ENCODE data around the gene TXK. TPM values are rescaled to one million over a fixed set of nuclear protein-coding genes. Genes with fewer than 3 reads are reported as not detected.
A peak's percentile ranks its signal among the peaks of the same experiment; 100 is the strongest.

Gene TXK
- total RNA-seq, 1 experiment from 2014 or later = 0.69 TPM

DNA sequence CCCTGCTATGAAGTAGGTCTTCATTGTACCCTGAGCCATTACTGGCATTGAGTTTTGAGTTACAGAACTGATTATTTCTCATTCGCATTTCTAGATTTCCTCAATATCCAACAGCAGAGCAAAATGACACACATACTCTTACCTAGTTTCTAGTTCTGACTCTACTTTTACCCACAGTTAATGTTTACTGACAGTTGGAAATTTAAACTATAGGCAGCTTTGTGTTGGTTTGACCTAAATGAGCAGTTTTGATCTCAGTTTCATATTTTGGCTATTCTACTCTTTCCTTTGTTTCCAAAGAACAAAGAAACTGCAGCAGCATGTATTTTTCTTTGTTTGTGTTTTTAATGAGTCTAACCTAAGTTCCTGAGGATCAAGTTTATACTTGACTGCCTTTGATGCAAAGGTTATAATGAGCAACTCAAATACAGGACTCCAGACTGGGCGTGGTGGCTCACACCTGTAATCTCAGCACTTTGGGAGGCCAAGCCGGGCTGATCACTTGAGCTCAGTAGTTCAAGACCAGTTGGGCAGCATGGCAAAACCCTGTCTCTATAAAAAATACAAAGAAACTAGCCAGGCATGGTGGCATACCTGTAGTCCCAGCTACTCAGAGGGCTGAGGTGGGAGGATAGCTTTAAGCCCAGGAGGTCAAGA, 30.4 kb downstream of the TXK start:
- DNase-seq (ENCODE audit: low read depth) = no peak

DNA sequence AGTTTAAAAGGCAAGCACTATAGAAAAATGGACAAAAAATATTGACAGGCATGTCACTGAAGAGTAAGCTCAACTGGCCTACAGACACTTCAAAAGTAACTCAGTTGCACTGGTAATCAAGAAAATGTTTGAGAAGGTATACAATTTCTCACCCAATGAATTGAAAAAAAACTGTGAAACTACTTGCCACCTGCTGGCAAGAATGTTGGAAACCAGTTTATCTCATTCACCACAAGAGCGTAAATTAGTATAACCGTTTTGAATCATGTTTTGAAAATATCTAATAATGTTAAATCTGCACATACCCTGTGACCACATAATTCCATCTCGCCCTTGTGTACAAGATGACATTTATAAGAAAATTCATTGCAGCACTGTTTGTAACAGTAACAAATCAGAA, 31.7 kb downstream of the TXK start:
- no peak for DNase-seq (ENCODE audit: low read depth)

DNA sequence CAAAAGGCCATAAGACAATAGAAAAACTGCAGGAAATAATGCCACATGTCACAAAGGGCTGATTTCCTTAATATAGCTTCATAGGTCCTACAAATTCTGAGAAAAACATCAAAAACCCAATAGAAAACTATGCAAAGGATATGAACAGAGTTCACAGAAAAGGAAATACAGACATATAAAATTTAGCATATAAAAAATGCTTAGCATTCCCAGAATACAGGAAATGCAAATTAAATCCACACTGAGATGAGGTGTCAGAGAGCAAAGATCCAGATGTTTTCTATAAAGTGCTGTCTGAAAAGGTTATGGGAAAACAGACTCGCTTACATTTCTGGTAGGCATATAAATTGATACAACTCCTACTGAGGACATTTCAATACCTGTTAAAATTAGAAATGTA, 33.8 kb downstream of the TXK start:
- DNase-seq (ENCODE audit: low read depth) = no peak

DNA sequence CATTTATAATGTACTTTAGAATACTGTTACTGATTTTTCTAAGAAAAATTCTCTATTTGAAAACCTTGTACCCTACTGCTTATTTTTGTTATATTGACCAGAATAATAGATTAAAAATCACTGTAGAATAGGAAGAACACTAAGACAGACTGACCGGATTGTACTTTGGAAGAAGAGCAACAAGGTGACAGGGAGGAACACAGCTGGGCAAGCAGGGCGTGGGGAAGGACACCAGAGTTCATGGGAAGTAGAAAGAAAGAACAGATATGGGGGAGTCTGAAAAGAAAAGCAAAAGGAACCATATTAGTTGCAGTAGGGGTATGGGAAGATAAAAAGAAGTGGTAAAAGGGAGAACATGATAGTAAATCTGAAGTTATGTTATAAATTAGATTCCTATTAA, 38.6 kb downstream of the TXK start:
- no peak for DNase-seq (ENCODE audit: low read depth)

GRCh38 chr4:48093991-48094416, 40.0 kb downstream of the TXK start:
- DNase-seq (ENCODE audit: low read depth) = peak; percentile 86

- no peak for DNase-seq (ENCODE audit: low read depth)
Observed at GRCh38 chr4:48090621-48091020, 43.4 kb downstream of the TXK start.

GRCh38 chr4:48085821-48086589, 48.0 kb downstream of the TXK start:
- no peak for DNase-seq (ENCODE audit: low read depth)

DNA sequence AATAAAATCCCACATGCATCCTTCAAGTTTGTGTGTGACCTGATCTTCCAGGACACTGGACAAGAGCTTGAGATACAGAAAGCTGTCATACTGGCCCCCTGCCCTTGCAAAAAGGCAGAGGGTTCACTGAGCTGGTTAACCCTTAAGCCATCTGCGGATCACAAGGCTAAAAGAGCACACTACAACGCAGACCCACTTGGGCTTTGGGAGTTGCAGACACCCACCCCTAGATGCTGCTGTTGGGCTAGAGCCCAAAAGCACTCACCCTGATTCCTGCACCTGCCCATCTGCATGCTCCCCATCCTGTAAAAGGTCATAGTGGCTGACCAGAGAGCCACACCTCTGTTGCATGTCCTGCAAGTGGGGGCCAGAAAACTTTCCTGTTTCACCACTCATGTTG, 51.1 kb downstream of the TXK start:
- no peak for DNase-seq (ENCODE audit: low read depth)

GRCh38 chr4:48081196-48081595, 52.9 kb downstream of the TXK start:
- DNase-seq (ENCODE audit: low read depth) = peak; percentile 43

DNA sequence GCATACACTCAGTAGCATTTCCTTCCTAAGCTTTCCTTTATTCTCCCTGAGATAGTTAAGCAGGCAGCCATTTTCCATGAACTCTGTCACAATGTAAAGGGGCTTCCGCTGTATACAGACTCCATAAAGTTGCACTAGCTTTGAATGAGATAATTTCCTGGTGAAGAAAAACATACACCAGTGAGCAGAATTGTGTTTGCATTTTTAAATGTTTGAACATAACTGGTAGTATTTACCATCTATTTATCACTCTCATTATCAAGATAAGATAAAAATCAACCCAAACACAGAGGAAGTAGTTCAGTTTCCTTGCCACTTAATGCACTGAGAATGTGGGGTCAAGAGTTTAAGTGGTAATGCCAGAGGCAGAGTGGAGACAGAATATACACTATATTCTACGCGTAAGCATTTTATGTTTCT, 54.1 kb downstream of the TXK start:
- peak; percentile 88 for DNase-seq (ENCODE audit: low read depth)

GRCh38 chr4:48078862-48079655, 55.0 kb downstream of the TXK start:
- peak; percentile 48 for DNase-seq (ENCODE audit: low read depth)

- DNase-seq (ENCODE audit: low read depth) = no peak
Observed at GRCh38 chr4:48078425-48078824, 55.6 kb downstream of the TXK start.

- no peak for DNase-seq (ENCODE audit: low read depth)
Observed at GRCh38 chr4:48074657-48075056, 59.4 kb downstream of the TXK start.

DNA sequence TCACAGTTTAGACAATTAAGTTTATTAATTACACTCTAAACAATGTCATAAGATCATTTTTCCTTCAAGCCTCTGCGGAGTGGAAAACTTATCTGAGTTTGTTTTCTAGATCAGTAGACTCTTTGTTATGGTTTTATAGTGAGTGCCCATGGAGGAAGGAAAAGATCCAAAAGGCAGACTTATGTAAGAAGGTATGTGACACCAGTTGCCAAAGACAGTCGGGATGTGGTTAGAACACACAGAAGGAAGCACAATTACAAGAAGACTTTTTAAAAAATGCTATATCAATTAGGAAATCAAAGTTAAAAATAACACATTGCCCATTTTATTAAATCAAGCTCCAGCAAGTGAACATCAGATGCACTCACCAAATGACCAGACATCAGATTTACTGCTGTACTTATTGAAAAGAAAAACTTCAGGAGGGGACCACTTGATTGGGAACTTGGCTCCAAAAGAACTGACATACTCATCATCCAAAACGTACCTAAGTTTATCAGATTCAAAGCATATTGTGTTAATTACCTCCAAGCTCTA, 60.4 kb downstream of the TXK start:
- peak; percentile 18 for DNase-seq (ENCODE audit: low read depth)

DNA sequence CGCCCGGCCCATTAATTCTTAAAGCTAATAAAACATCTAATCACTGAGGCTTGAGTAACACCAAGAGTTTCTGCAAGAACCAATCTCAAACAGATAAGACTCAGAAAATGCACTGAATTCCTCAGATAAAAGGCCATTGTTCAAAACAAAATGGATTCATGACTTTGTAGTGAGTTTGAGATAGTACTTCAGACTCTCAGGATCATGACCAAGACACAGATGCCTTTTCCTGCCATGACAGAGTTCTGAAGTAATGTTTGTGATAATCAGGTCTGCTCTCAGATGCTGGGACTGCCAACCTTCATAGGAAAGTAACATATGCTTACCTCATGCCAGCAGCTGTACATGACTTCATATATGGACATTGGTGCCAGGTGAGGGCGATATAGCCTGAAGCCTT, 62.9 kb downstream of the TXK start:
- DNase-seq (ENCODE audit: low read depth) = peak; percentile 69

DNA sequence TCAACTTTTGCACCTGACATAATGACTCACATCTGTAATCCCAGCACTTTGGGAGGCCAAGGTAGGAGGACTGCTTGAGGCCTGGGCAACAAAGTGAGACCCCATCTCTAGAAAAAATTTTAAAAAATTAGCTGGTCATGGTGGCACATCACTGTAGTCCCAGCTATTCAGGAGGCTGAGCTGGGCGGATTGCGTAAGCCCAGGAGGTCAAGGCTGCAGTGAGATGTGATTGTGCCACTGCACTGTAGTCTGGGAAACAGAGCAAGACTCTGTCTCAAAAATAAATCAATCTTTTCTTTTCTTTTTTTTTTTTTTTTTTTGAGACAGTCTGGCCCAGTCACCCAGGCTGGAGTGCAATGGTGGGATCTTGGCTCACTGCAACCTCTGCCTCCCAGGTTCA, 65.0 kb downstream of the TXK start:
- DNase-seq (ENCODE audit: low read depth) = no peak

DNA sequence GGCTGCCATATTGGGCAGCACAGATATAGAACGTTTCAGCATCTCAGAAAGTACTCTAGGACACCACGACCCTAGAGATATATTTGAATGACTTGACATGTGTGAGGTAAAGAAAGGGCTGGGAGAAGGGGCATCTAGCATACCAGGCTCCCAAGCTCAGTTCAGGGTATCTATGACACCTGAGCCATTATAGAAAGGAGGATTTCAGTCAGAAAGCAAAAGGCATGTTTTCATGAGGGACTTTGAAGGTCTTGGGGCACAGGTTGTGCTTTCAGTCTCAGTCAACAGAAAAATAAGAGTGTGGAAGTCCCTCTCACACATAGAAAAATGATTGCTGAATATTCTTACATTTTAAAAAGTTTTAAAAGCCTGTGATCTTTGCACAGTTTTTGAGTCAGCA, 65.9 kb downstream of the TXK start:
- DNase-seq (ENCODE audit: low read depth) = no peak

DNA sequence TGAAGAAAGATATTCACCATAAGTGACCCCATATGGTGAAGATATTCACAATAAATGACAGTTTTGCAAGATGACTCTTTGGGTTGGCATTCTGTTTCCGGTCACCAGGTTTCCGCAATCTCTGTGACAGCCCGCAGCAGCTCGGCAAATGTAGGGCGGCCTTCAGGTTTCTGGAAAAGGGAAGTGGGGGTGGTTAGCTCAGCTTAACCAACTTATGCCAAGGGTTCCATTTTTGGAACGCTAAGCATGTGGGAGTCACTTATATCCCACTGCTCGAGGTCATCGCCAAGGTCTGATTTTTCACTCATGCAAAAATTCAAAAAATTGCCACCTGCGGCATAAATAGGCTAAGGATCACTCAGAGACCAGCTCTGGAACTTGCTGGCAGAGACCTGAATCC, 66.5 kb downstream of the TXK start:
- DNase-seq (ENCODE audit: low read depth) = no peak

DNA sequence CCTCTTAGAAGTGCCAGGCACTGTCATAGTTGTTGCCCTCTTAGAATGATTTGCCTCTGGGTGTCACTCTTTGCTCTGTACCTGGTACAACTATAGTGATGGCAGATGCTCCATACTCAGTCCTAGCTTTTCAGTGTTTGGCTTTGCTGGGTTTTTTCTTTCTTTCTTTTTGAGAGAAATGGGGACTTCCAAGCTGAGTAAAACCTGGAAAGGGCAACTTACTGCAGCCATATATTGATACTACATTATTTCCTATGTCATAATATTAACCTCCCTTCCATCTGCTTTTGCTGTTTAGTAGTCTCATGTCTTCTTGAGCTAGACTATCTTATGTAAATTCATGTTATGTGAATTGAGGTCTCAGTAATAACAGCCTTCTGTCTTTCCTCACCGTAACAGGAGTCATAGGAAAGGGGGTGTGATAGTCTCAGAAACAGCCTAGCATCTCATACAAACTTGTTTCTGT, 68.4 kb downstream of the TXK start:
- no peak for DNase-seq (ENCODE audit: low read depth)

- DNase-seq (ENCODE audit: low read depth) = no peak
Observed at GRCh38 chr4:48064349-48064748, 69.7 kb downstream of the TXK start.

GRCh38 chr4:48058617-48059530, 75.2 kb downstream of the TXK start:
- no peak for DNase-seq (ENCODE audit: low read depth)

Data from M059J (cell line).